Suprapubic skin (tissue), 3 donors: ENCODE measurements around the gene EIF4E1B.

Experiments
- EP300 ChIP-seq: sonication (generic); formaldehyde crosslinking; IDR thresholded peaks from one replicate; pipeline ENCODE4 v1.6.1; 2017; ENCODE audit warnings: antibody characterized with exemption
- TF ChIP-seq, protein P1 (sequence below), 2 donors: fragments of 200-600 bp in 1 of 2; fragments of 450-650 bp in 1 of 2; sonication (generic) in 1 of 2; IDR thresholded peaks; one replicate each; pipeline ENCODE4 v1.5.1; 2016 to 2019; ENCODE audit warnings: antibody characterized with exemption in 2 of 2, mild to moderate bottlenecking in 1 of 2, moderate library complexity in 1 of 2

- TF ChIP-seq, protein P1, sequence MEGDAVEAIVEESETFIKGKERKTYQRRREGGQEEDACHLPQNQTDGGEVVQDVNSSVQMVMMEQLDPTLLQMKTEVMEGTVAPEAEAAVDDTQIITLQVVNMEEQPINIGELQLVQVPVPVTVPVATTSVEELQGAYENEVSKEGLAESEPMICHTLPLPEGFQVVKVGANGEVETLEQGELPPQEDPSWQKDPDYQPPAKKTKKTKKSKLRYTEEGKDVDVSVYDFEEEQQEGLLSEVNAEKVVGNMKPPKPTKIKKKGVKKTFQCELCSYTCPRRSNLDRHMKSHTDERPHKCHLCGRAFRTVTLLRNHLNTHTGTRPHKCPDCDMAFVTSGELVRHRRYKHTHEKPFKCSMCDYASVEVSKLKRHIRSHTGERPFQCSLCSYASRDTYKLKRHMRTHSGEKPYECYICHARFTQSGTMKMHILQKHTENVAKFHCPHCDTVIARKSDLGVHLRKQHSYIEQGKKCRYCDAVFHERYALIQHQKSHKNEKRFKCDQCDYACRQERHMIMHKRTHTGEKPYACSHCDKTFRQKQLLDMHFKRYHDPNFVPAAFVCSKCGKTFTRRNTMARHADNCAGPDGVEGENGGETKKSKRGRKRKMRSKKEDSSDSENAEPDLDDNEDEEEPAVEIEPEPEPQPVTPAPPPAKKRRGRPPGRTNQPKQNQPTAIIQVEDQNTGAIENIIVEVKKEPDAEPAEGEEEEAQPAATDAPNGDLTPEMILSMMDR (IDR thresholded peaks at IDR 0.05), result no peak
- TF ChIP-seq EP300, result no peak
These were observed 63.0 kb downstream of the EIF4E1B start for GRCh38 chr5:176693477-176693851.
